Activated gamma-delta T cell (primary cell): ENCODE measurements around the gene AADACL3.
"Not testable (repeated sequence)": the region's sequence is repeated elsewhere in the genome, so short reads cannot be mapped to it uniquely, and the experiment has no call there.

Source experiments
- DNase-seq: peaks from one replicate; lab custom pipeline; 2025; lab: John Stamatoyannopoulos, UW
- total RNA-seq, 2 donors: gene quantifications; one replicate each; lab custom pipeline; 2026; lab: John Stamatoyannopoulos, UW

The AADACL3 gene
- total RNA-seq: 0 reads per million in 2 donors

GRCh38 chr1:12715896-12716437 lies at the start of gene AADACL3:
Gene AADACL3, plus strand, starts transcription at chr1:12716110. Its CDS starts 67 bp downstream, at chr1:12716177.
- DNase-seq: no peak

GRCh38 chr1:12666141-12666735 lies 49.7 kb upstream of the AADACL3 start:
- no peak for DNase-seq

- no peak for DNase-seq
These were observed 46.3 kb upstream of the AADACL3 start for GRCh38 chr1:12669529-12670068.

- DNase-seq: no peak
These were observed 41.6 kb upstream of the AADACL3 start for GRCh38 chr1:12674358-12674757.

- not testable (repeated sequence) for DNase-seq
These were observed 39.8 kb upstream of the AADACL3 start for GRCh38 chr1:12676122-12676521.

GRCh38 chr1:12677565-12677964 lies 38.3 kb upstream of the AADACL3 start:
- no peak for DNase-seq

- no peak for DNase-seq
These were observed 37.6 kb upstream of the AADACL3 start for GRCh38 chr1:12678350-12678749.

- no peak for DNase-seq
These were observed 37.1 kb upstream of the AADACL3 start for GRCh38 chr1:12678820-12679219.

GRCh38 chr1:12690156-12690555 lies 25.8 kb upstream of the AADACL3 start:
- DNase-seq: no peak

- DNase-seq: no peak
These were observed 22.7 kb upstream of the AADACL3 start for GRCh38 chr1:12692967-12693782.

- no peak for DNase-seq
These were observed 19.3 kb upstream of the AADACL3 start for GRCh38 chr1:12696658-12697057.

- DNase-seq: no peak
These were observed 18.5 kb upstream of the AADACL3 start for GRCh38 chr1:12697397-12697796.

GRCh38 chr1:12703821-12704451 lies 12.0 kb upstream of the AADACL3 start:
- DNase-seq: no peak

GRCh38 chr1:12706061-12706460 lies 9.8 kb upstream of the AADACL3 start:
- no peak for DNase-seq

- DNase-seq: no peak
These were observed 7.4 kb upstream of the AADACL3 start for GRCh38 chr1:12708396-12709090.

- DNase-seq: no peak
These were observed 6.8 kb upstream of the AADACL3 start for GRCh38 chr1:12709091-12709491.

GRCh38 chr1:12709696-12710095 lies 6.2 kb upstream of the AADACL3 start:
- DNase-seq: no peak

- no peak for DNase-seq
These were observed 4.4 kb upstream of the AADACL3 start for GRCh38 chr1:12711536-12711935.

- no peak for DNase-seq
These were observed 3.8 kb upstream of the AADACL3 start for GRCh38 chr1:12712076-12712475.

GRCh38 chr1:12712929-12713328 lies 3.0 kb upstream of the AADACL3 start:
- no peak for DNase-seq

GRCh38 chr1:12713651-12714050 lies 2.3 kb upstream of the AADACL3 start:
- DNase-seq: not testable (repeated sequence)
